RWPE1 (cell line): ENCODE results near the gene ERCC8.
"Not testable (repeated sequence)": the region's sequence is repeated elsewhere in the genome, so short reads cannot be mapped to it uniquely, and the experiment has no call there.

Source experiments
- CTCF ChIA-PET: fragments of 350-600 bp; sonication (Branson Sonifier 250); formaldehyde crosslinking; extraction: SDS; loops from one replicate; lab custom pipeline; 2021; lab: Yijun Ruan, JAX
- POLR2A ChIA-PET: fragments of 400-600 bp; formaldehyde crosslinking; extraction: SDS; loops from one replicate; lab custom pipeline; 2020; ENCODE audit warnings: antibody characterized with exemption; ENCODE audit not compliant: low non-redundant PET; lab: Yijun Ruan, JAX
- DNase-seq: peaks from one replicate; pipeline ENCODE4 v3.0.0; 2012; ENCODE audit warnings: low spot score
- H3K27ac ChIP-seq: fragments of 450-650 bp; 2 replicates; pipeline ENCODE4 v1.5.1; 2017
- CTCF ChIP-seq: fragments of 450-650 bp; conservative IDR thresholded peaks from 2 replicates; pipeline ENCODE4 v1.5.1; 2017; ENCODE audit warnings: low read depth, mild to moderate bottlenecking

The ERCC8 gene

GRCh38 chr5:60944904-60945812, at the start of gene ERCC8, which contains the start of gene NDUFAF2:
TSS of gene ERCC8 (minus strand) at chr5:60945070. CDS start at chr5:60945008, 62 bp downstream.
TSS of gene NDUFAF2 (plus strand) at chr5:60945205. CDS start at chr5:60945256, 51 bp downstream.
- POLR2A ChIA-PET: interaction anchor here (0.6 to 0.8 kb wide), 2 partner anchors 93 to 387 kb away, joined by 3 read pairs; no protein-coding TSS in a partner anchor
- H3K27ac ChIP-seq: peak within 1 kb of the TSS; percentile 87
- CTCF ChIA-PET: interaction anchor here (1.0 to 1.2 kb wide), 3 partner anchors 17 to 386 kb away, joined by 4 to 8 read pairs (median 4); no protein-coding TSS in a partner anchor
- DNase-seq: peak; percentile 99
- no peak for TF ChIP-seq CTCF

- CTCF ChIA-PET: interaction anchor here (0.6 kb wide), 1 partner anchor 81 kb away, joined by 5 read pairs; no protein-coding TSS in a partner anchor
- peak overlapping the region; percentile 42 for H3K27ac ChIP-seq
- TF ChIP-seq CTCF: no peak
- POLR2A ChIA-PET: no interaction called here
- no peak for DNase-seq
Observed at GRCh38 chr5:60993875-60994571, 49.2 kb upstream of the ERCC8 start.

GRCh38 chr5:60993425-60993824, 48.6 kb upstream of the ERCC8 start:
- POLR2A ChIA-PET: no interaction called here
- no peak for DNase-seq
- no peak for TF ChIP-seq CTCF
- CTCF ChIA-PET: no interaction called here
- no peak overlapping the region for H3K27ac ChIP-seq

- ChIA-PET CTCF (no interaction called here), POLR2A (no interaction called here)
- no peak overlapping the region for H3K27ac ChIP-seq
- DNase-seq: no peak
- no peak for TF ChIP-seq CTCF
Observed at GRCh38 chr5:60992871-60993270, 48.0 kb upstream of the ERCC8 start.

GRCh38 chr5:60989790-60990189, 44.9 kb upstream of the ERCC8 start:
- TF ChIP-seq CTCF: no peak
- no peak for DNase-seq
- CTCF ChIA-PET: no interaction called here
- H3K27ac ChIP-seq: no peak overlapping the region
- POLR2A ChIA-PET: no interaction called here

GRCh38 chr5:60982127-60982526, 37.3 kb upstream of the ERCC8 start:
- POLR2A ChIA-PET, H3K27ac ChIP-seq, DNase-seq: not testable (repeated sequence)
- CTCF ChIA-PET: interaction anchor here (0.6 kb wide), 1 partner anchor 714 kb away, joined by 3 read pairs; no protein-coding TSS in a partner anchor
